GM21825 (cell line): Measurements from ENCODE around the gene NEURL3.
"Not testable (repeated sequence)": the region's sequence is repeated elsewhere in the genome, so short reads cannot be mapped to it uniquely, and the experiment has no call there.

ENCODE experiments used
- ATAC-seq: cut with Tn5 transposase; IDR thresholded peaks from one replicate; pipeline ENCODE4 v1.9.1; 2021; ENCODE audit warnings: mild to moderate bottlenecking, moderate library complexity; ENCODE audit not compliant: unreplicated experiment

NEURL3 gene

GRCh38 chr2:96508521-96509113 is 3.5 kb upstream of the NEURL3 start:
- no peak for ATAC-seq

GRCh38 chr2:96507957-96508520 is 2.9 kb upstream of the NEURL3 start:
- peak; percentile 50 for ATAC-seq

- no peak for ATAC-seq
These were observed 1.7 kb upstream of the NEURL3 start for GRCh38 chr2:96506907-96507240.

- no peak for ATAC-seq
These were observed 1.1 kb upstream of the NEURL3 start for GRCh38 chr2:96506016-96506906.

- no peak for ATAC-seq
These were observed 1.4 kb downstream of the NEURL3 start for GRCh38 chr2:96503637-96504243.

GRCh38 chr2:96502891-96503636 is 2.1 kb downstream of the NEURL3 start:
- no peak for ATAC-seq

- ATAC-seq: no peak
These were observed 3.0 kb downstream of the NEURL3 start for GRCh38 chr2:96501886-96502810.

- peak; percentile 58 for ATAC-seq
These were observed 3.7 kb downstream of the NEURL3 start for GRCh38 chr2:96501471-96501874.

- ATAC-seq: no peak
These were observed 4.6 kb downstream of the NEURL3 start for GRCh38 chr2:96500385-96501066.

GRCh38 chr2:96499061-96499960 is 5.8 kb downstream of the NEURL3 start:
- no peak for ATAC-seq

- ATAC-seq: not testable (repeated sequence)
These were observed 6.5 kb downstream of the NEURL3 start for GRCh38 chr2:96498611-96499010.

- ATAC-seq: no peak
These were observed 7.1 kb downstream of the NEURL3 start for GRCh38 chr2:96498021-96498431.

- no peak for ATAC-seq
These were observed 9.1 kb downstream of the NEURL3 start for GRCh38 chr2:96495982-96496629.

- no peak for ATAC-seq
These were observed 11.0 kb downstream of the NEURL3 start for GRCh38 chr2:96494188-96494587.

GRCh38 chr2:96493072-96493471 is 12.1 kb downstream of the NEURL3 start:
- ATAC-seq: no peak

GRCh38 chr2:96491860-96492497 is 13.2 kb downstream of the NEURL3 start:
- ATAC-seq: no peak

GRCh38 chr2:96489663-96490062 is 15.5 kb downstream of the NEURL3 start:
- ATAC-seq: no peak
